Hepatocyte (in vitro differentiated cells): Measurements from ENCODE around the gene PAQR7. TPM values are rescaled to one million over a fixed set of nuclear protein-coding genes. Genes with fewer than 3 reads are reported as not detected.

Experiments
- DNase-seq: peaks from one replicate; pipeline ENCODE4 v3.0.0-alpha.2; 2016; ENCODE audit warnings: low spot score
- H2AFZ ChIP-seq: fragments of 200-600 bp; sonication (generic); 2 replicates; pipeline ENCODE4 v1.6.0; 2016; ENCODE audit warnings: antibody characterized with exemption, mild to moderate bottlenecking
- H3K27ac ChIP-seq: fragments of 200-600 bp; sonication (generic); 2 replicates; pipeline ENCODE4 v1.5.1; 2016; ENCODE audit warnings: mild to moderate bottlenecking
- H3K27me3 ChIP-seq: fragments of 200-600 bp; sonication (generic); 2 replicates; pipeline ENCODE4 v1.6.1; 2016
- H3K36me3 ChIP-seq: fragments of 200-600 bp; sonication (generic); replicated peaks from 2 replicates; pipeline ENCODE4 v1.5.1; 2016; ENCODE audit warnings: low read depth; ENCODE audit not compliant: insufficient read depth
- H3K4me1 ChIP-seq: fragments of 200-600 bp; sonication (generic); 2 replicates; pipeline ENCODE4 v1.5.1; 2016; ENCODE audit warnings: mild to moderate bottlenecking, moderate library complexity; ENCODE audit not compliant: insufficient read depth
- H3K4me2 ChIP-seq: fragments of 200-600 bp; sonication (generic); 2 replicates; pipeline ENCODE4 v1.6.0; 2016
- H3K4me3 ChIP-seq: fragments of 200-600 bp; sonication (generic); 2 replicates; pipeline ENCODE4 v1.5.1; 2016; ENCODE audit warnings: mild to moderate bottlenecking
- H3K79me2 ChIP-seq: fragments of 200-600 bp; sonication (generic); 2 replicates; pipeline ENCODE4 v1.6.0; 2017; ENCODE audit warnings: mild to moderate bottlenecking
- H3K9me2 ChIP-seq: fragments of 200-600 bp; sonication (generic); replicated peaks from 2 replicates; pipeline ENCODE4 v1.6.0; 2017; ENCODE audit warnings: mild to moderate bottlenecking; ENCODE audit not compliant: insufficient read depth
- H3K9me3 ChIP-seq: fragments of 200-600 bp; sonication (generic); 2 replicates; pipeline ENCODE4 v1.5.1; 2016; ENCODE audit warnings: low read depth, mild to moderate bottlenecking
- H4K20me1 ChIP-seq: fragments of 200-600 bp; sonication (generic); 2 replicates; pipeline ENCODE4 v1.6.0; 2016; ENCODE audit warnings: mild to moderate bottlenecking; ENCODE audit not compliant: insufficient read depth, poor library complexity, severe bottlenecking
- CTCF ChIP-seq: fragments of 200-600 bp; sonication (generic); IDR thresholded peaks from 2 replicates; pipeline ENCODE4 v1.5.1; 2016; ENCODE audit warnings: antibody characterized with exemption, mild to moderate bottlenecking; ENCODE audit not compliant: poor library complexity
- EZH2 ChIP-seq: fragments of 200-600 bp; sonication (generic); IDR thresholded peaks from 2 replicates; pipeline ENCODE4 v1.6.1; 2016; ENCODE audit warnings: antibody characterized with exemption, mild to moderate bottlenecking, borderline replicate concordance
- EZH2phosphoT487 ChIP-seq: fragments of 200-600 bp; sonication (generic); IDR thresholded peaks from one replicate; pipeline ENCODE4 v1.6.1; 2018; ENCODE audit warnings: antibody characterized with exemption, mild to moderate bottlenecking, low read depth, moderate library complexity; ENCODE audit not compliant: unreplicated experiment, severe bottlenecking
- WGBS: methylation state at CpG from one replicate; pipeline ENCODE4 v1.1.6; 2016; ENCODE audit warnings: low lambda C conversion rate; ENCODE audit errors: missing lambda C conversion rate; 5-methylcytosine and 5-hydroxymethylcytosine counted together
- polyA plus RNA-seq: library from polyadenylated mRNA; unstranded; fragments of >200 nt; fragmentation: Nextera tagmentation; extraction: Ambion mirVana; gene quantifications from 2 replicates; pipeline ENCODE4 v1.2.1, GENCODE V29; 2016
- total RNA-seq: library from RNA; depleted of rRNA; stranded (reverse); fragments of >200 nt; gene quantifications from 2 replicates; pipeline ENCODE4 v1.2.3, GENCODE V29; 2014

PAQR7 gene
- total and polyA plus RNA-seq, 2 experiments from 2014 or later, result 4.8 to 27.0 TPM

GRCh38 chr1:25836695-25837094 is 38.8 kb downstream of the PAQR7 start:
- H3K9me3 ChIP-seq, result no peaks in the 10 kb centered on the region
- H4K20me1 ChIP-seq, result no peaks in the 10 kb centered on the region
- no peak for DNase-seq
- WGBS, result 82% methylated on average over 3 of the region's 3 CpGs
- no peaks in the 10 kb centered on the region for H3K9me2 ChIP-seq
- no peak overlapping the region for H3K27ac ChIP-seq
- no peaks in the 10 kb centered on the region for H3K36me3 ChIP-seq
- peaks cover 3% of the 10 kb centered on the region for H3K4me1 ChIP-seq
- H3K79me2 ChIP-seq, result peaks cover 6% of the 10 kb centered on the region
- no peak overlapping the region for H3K4me2 ChIP-seq
- TF ChIP-seq EZH2 (no peak), CTCF (no peak), EZH2phosphoT487 (no peak)
- H2AFZ ChIP-seq, result no peak overlapping the region
- no peaks in the 10 kb centered on the region for H3K27me3 ChIP-seq
- H3K4me3 ChIP-seq, result no peak overlapping the region

- Histone ChIP-seq H3K36me3 (no peaks in the 10 kb centered on the region), H3K27me3 (no peaks in the 10 kb centered on the region), H3K9me2 (no peaks in the 10 kb centered on the region), H3K9me3 (no peaks in the 10 kb centered on the region), H3K4me1 (peaks cover 3% of the 10 kb centered on the region), H3K79me2 (peaks cover 6% of the 10 kb centered on the region), H3K4me3 (no peak overlapping the region), H3K4me2 (no peak overlapping the region), H3K27ac (no peak overlapping the region), H4K20me1 (no peaks in the 10 kb centered on the region), H2AFZ (no peak overlapping the region)
- no peak for DNase-seq
- no peak for TF ChIP-seq EZH2phosphoT487
- TF ChIP-seq CTCF, result no peak
- no peak for TF ChIP-seq EZH2
- 75% methylated on average over 3 of the region's 3 CpGs for WGBS
Observed at GRCh38 chr1:25834894-25835293, 40.6 kb downstream of the PAQR7 start.

GRCh38 chr1:25833158-25833557 is 42.4 kb downstream of the PAQR7 start:
- Histone ChIP-seq H3K79me2 (no peaks in the 10 kb centered on the region), H3K27ac (no peak overlapping the region), H3K9me3 (no peaks in the 10 kb centered on the region), H3K4me2 (no peak overlapping the region), H3K36me3 (no peaks in the 10 kb centered on the region), H3K27me3 (no peaks in the 10 kb centered on the region), H4K20me1 (no peaks in the 10 kb centered on the region), H3K9me2 (no peaks in the 10 kb centered on the region), H3K4me1 (peaks cover 3% of the 10 kb centered on the region), H2AFZ (no peak overlapping the region), H3K4me3 (no peak overlapping the region)
- WGBS, result 97% methylated on average over 5 of the region's 5 CpGs
- DNase-seq, result no peak
- no peak for TF ChIP-seq EZH2
- no peak for TF ChIP-seq CTCF
- no peak for TF ChIP-seq EZH2phosphoT487
